Mesodermal cell (in vitro differentiated cells): ENCODE results near the gene ZBTB9.
A peak's percentile ranks its signal among the peaks of the same experiment; 100 is the strongest.

Source experiments
- H3K27ac ChIP-seq: 2 replicates; pipeline ENCODE4 v1.7.0; 2013; ENCODE audit warnings: mild to moderate bottlenecking, low read depth, low read length, moderate library complexity; ENCODE audit not compliant: severe bottlenecking
- H3K36me3 ChIP-seq: 2 replicates; pipeline ENCODE4 v1.7.1; 2013; ENCODE audit warnings: mild to moderate bottlenecking, low read length, moderate library complexity; ENCODE audit not compliant: control insufficient read depth, insufficient read depth
- H3K4me1 ChIP-seq: one replicate; pipeline ENCODE4 v1.7.1; 2013; ENCODE audit warnings: mild to moderate bottlenecking, low read length; ENCODE audit not compliant: insufficient read depth, control insufficient read depth, poor library complexity, severe bottlenecking
- H3K4me3 ChIP-seq: 2 replicates; pipeline ENCODE4 v1.7.0; 2013; ENCODE audit warnings: low read length, control low read depth, mild to moderate bottlenecking; ENCODE audit not compliant: insufficient read depth, poor library complexity, severe bottlenecking; ENCODE audit errors: extremely low read depth
- H3K9me3 ChIP-seq: 2 replicates; pipeline ENCODE4 v1.7.1; 2013; ENCODE audit warnings: mild to moderate bottlenecking, low read length, moderate library complexity; ENCODE audit not compliant: control insufficient read depth
- WGBS, 2 experiments: methylation state at CpG; one replicate each; pipeline ENCODE4 v1.1.5; 2013; ENCODE audit warnings: missing lambda C conversion rate in 2 of 2; ENCODE audit not compliant: insufficient coverage in 2 of 2; 5-methylcytosine and 5-hydroxymethylcytosine counted together

The ZBTB9 gene

GRCh38 chr6:33451606-33452005 is 2.8 kb upstream of the ZBTB9 start:
- Histone ChIP-seq H3K27ac (no peak overlapping the region), H3K4me1 (peaks cover 15% of the 10 kb centered on the region), H3K36me3 (peaks cover 53% of the 10 kb centered on the region), H3K9me3 (no peaks in the 10 kb centered on the region), H3K4me3 (no peak overlapping the region)
- 81 to 96% methylated on average over 2 to 4 of the region's 15 CpGs for WGBS, 2 experiments

- Histone ChIP-seq H3K9me3 (no peaks in the 10 kb centered on the region), H3K4me1 (peaks cover 15% of the 10 kb centered on the region), H3K27ac (no peak overlapping the region), H3K36me3 (peaks cover 53% of the 10 kb centered on the region), H3K4me3 (no peak overlapping the region)
- no CpG with 5 or more reads among the region's 4 CpGs for WGBS, 2 experiments
Observed at GRCh38 chr6:33452496-33452895, 1.9 kb upstream of the ZBTB9 start.

- WGBS, 2 experiments, result 53 to 68% methylated on average over 4 of the region's 12 CpGs
- Histone ChIP-seq H3K9me3 (no peaks in the 10 kb centered on the region), H3K27ac (no peak overlapping the region), H3K4me3 (peak overlapping the region; percentile 63), H3K4me1 (peaks cover 15% of the 10 kb centered on the region), H3K36me3 (peaks cover 43% of the 10 kb centered on the region)
Observed at GRCh38 chr6:33453393-33454008, 875 bp upstream of the ZBTB9 start.

GRCh38 chr6:33455051-33455450 is 675 bp downstream of the ZBTB9 start:
- WGBS, 2 experiments, result 60 to 62% methylated on average over 16 of the region's 16 CpGs
- Histone ChIP-seq H3K36me3 (peaks cover 30% of the 10 kb centered on the region), H3K27ac (no peak overlapping the region)

GRCh38 chr6:33456156-33456555 is 1.8 kb downstream of the ZBTB9 start:
- H3K36me3 ChIP-seq, result peaks cover 25% of the 10 kb centered on the region
- H3K27ac ChIP-seq, result no peak overlapping the region
- peaks cover 15% of the 10 kb centered on the region for H3K4me1 ChIP-seq
- H3K9me3 ChIP-seq, result no peaks in the 10 kb centered on the region
- 96 to 97% methylated on average over 12 of the region's 12 CpGs for WGBS, 2 experiments
- H3K4me3 ChIP-seq, result no peak overlapping the region

More at GRCh38 chr6:33455051-33455450, 675 bp downstream of the ZBTB9 start:
- Histone ChIP-seq H3K4me3 (peak overlapping the region; percentile 63), H3K9me3 (no peaks in the 10 kb centered on the region), H3K4me1 (peaks cover 15% of the 10 kb centered on the region)

- peaks cover 25% of the 10 kb centered on the region for H3K36me3 ChIP-seq
- whole genome bisulfite sequencing, 2 experiments, result 79 to 83% methylated on average over 1 to 2 of the region's 3 CpGs
Observed at GRCh38 chr6:33458676-33459075, 4.3 kb downstream of the ZBTB9 start.

GRCh38 chr6:33459226-33459625 is 4.8 kb downstream of the ZBTB9 start:
- H3K27ac ChIP-seq, result no peak overlapping the region
- H3K9me3 ChIP-seq, result no peaks in the 10 kb centered on the region
- H3K4me1 ChIP-seq, result peaks cover 5% of the 10 kb centered on the region
- WGBS, 2 experiments, result 82 to 86% methylated on average over 2 of the region's 2 CpGs
- no peak overlapping the region for H3K4me3 ChIP-seq
- H3K36me3 ChIP-seq, result peaks cover 25% of the 10 kb centered on the region

More at GRCh38 chr6:33458676-33459075, 4.3 kb downstream of the ZBTB9 start:
- H3K9me3 ChIP-seq, result no peaks in the 10 kb centered on the region
- peaks cover 5% of the 10 kb centered on the region for H3K4me1 ChIP-seq
- no peak overlapping the region for H3K27ac ChIP-seq
- no peak overlapping the region for H3K4me3 ChIP-seq

GRCh38 chr6:33466075-33466735 is 11.8 kb downstream of the ZBTB9 start:
- Histone ChIP-seq H3K9me3 (peaks cover 5% of the 10 kb centered on the region), H3K4me3 (no peak overlapping the region), H3K36me3 (no peaks in the 10 kb centered on the region), H3K27ac (no peak overlapping the region), H3K4me1 (no peaks in the 10 kb centered on the region)
- 97 to 100% methylated on average over 3 to 4 of the region's 4 CpGs for WGBS, 2 experiments

GRCh38 chr6:33467091-33467490 is 12.7 kb downstream of the ZBTB9 start:
- H3K4me3 ChIP-seq, result no peak overlapping the region
- no peaks in the 10 kb centered on the region for H3K36me3 ChIP-seq
- 100% methylated on average over 4 of the region's 7 CpGs; no CpG with 5 or more reads in 1 of the 2 experiments for WGBS, 2 experiments
- no peak overlapping the region for H3K27ac ChIP-seq
- peaks cover 5% of the 10 kb centered on the region for H3K9me3 ChIP-seq
- H3K4me1 ChIP-seq, result no peaks in the 10 kb centered on the region

GRCh38 chr6:33469661-33470060 is 15.3 kb downstream of the ZBTB9 start:
- Histone ChIP-seq H3K36me3 (no peaks in the 10 kb centered on the region), H3K4me1 (no peaks in the 10 kb centered on the region), H3K4me3 (no peak overlapping the region), H3K9me3 (peaks cover 5% of the 10 kb centered on the region), H3K27ac (no peak overlapping the region)
- WGBS, 2 experiments, result 71% methylated on average over 1 of the region's 3 CpGs; no CpG with 5 or more reads in 1 of the 2 experiments

GRCh38 chr6:33477864-33478263 is 23.5 kb downstream of the ZBTB9 start:
- WGBS, 2 experiments, result 78 to 84% methylated on average over 3 of the region's 3 CpGs
- Histone ChIP-seq H3K4me1 (no peaks in the 10 kb centered on the region), H3K27ac (no peak overlapping the region), H3K4me3 (no peak overlapping the region), H3K36me3 (no peaks in the 10 kb centered on the region), H3K9me3 (no peaks in the 10 kb centered on the region)
